ENCODE measurements around the gene PIK3R5. TPM values are rescaled to one million over a fixed set of nuclear protein-coding genes. Genes with fewer than 3 reads are reported as not detected.

Gene PIK3R5
- polyA plus RNA-seq, 1 donor from 2014 or later, result not detected

- TF ChIP-seq CTCF (IDR thresholded peaks at IDR 0.05; ENCODE audit: poor library complexity, severe bottlenecking) (no peak), TAF1 (IDR thresholded peaks at IDR 0.05; ENCODE audit: low read depth) (no peak), REST (IDR thresholded peaks at IDR 0.05; ENCODE audit: borderline replicate concordance) (no peak), POLR2AphosphoS5 (IDR thresholded peaks at IDR 0.05) (no peak), RAD21 (conservative IDR thresholded peaks at IDR 0.05) (no peak), MXI1 (conservative IDR thresholded peaks at IDR 0.05; ENCODE audit: poor library complexity, severe bottlenecking) (no peak), EP300 (conservative IDR thresholded peaks at IDR 0.05; ENCODE audit: poor library complexity, severe bottlenecking) (no peak), EZH2 (IDR thresholded peaks at IDR 0.05; ENCODE audit: borderline replicate concordance, insufficient read depth, low read length, poor library complexity, severe bottlenecking) (no peak), SMC3 (conservative IDR thresholded peaks at IDR 0.05; ENCODE audit: poor library complexity) (no peak)
- H3K27me3 ChIP-seq (ENCODE audit: insufficient read depth, low read depth, low read length), result no peaks in the 10 kb centered on the region
- no peak overlapping the region for H3K4me2 ChIP-seq (ENCODE audit: low read length)
- H3K9me2 ChIP-seq (ENCODE audit: insufficient read depth, low read length), result no peaks in the 10 kb centered on the region
- H3K79me2 ChIP-seq (replicated peaks; ENCODE audit: insufficient read depth, low read length), result no peaks in the 10 kb centered on the region
- H3K9ac ChIP-seq (ENCODE audit: low read length), result no peak overlapping the region
- H2AFZ ChIP-seq (ENCODE audit: low read depth, low read length), result no peak overlapping the region
- no peaks in the 10 kb centered on the region for H4K20me1 ChIP-seq (ENCODE audit: insufficient read depth)
- no peak overlapping the region for H3K27ac ChIP-seq (ENCODE audit: low read length)
- H3K4me3 ChIP-seq (ENCODE audit: low read length), result no peak overlapping the region
- no peaks in the 10 kb centered on the region for H3K9me3 ChIP-seq (ENCODE audit: low read length)
- H3F3A ChIP-seq (ENCODE audit: insufficient read depth, low read length, poor library complexity, severe bottlenecking), result no peaks in the 10 kb centered on the region
- no peaks in the 10 kb centered on the region for H3K36me3 ChIP-seq (ENCODE audit: insufficient read depth, low read length)
Measured at GRCh38 chr17:8900626-8901585, 64.6 kb downstream of the PIK3R5 start.

- Histone ChIP-seq H3K4me3 (ENCODE audit: low read length) (no peak overlapping the region), H3K27ac (ENCODE audit: low read length) (no peak overlapping the region), H2AFZ (ENCODE audit: low read depth, low read length) (no peak overlapping the region), H3K27me3 (ENCODE audit: insufficient read depth, low read depth, low read length) (no peaks in the 10 kb centered on the region), H3K4me2 (ENCODE audit: low read length) (no peak overlapping the region), H3F3A (ENCODE audit: insufficient read depth, low read length, poor library complexity, severe bottlenecking) (no peaks in the 10 kb centered on the region), H4K20me1 (ENCODE audit: insufficient read depth) (no peaks in the 10 kb centered on the region), H3K9ac (ENCODE audit: low read length) (no peak overlapping the region), H3K9me2 (ENCODE audit: insufficient read depth, low read length) (no peaks in the 10 kb centered on the region), H3K79me2 (replicated peaks; ENCODE audit: insufficient read depth, low read length) (no peaks in the 10 kb centered on the region), H3K9me3 (ENCODE audit: low read length) (no peaks in the 10 kb centered on the region), H3K36me3 (ENCODE audit: insufficient read depth, low read length) (no peaks in the 10 kb centered on the region)
- no peak for TF ChIP-seq EZH2 (IDR thresholded peaks at IDR 0.05; ENCODE audit: borderline replicate concordance, insufficient read depth, low read length, poor library complexity, severe bottlenecking)
- TF ChIP-seq RAD21 (conservative IDR thresholded peaks at IDR 0.05), result no peak
Measured at GRCh38 chr17:8900207-8900606, 65.3 kb downstream of the PIK3R5 start.

All from neural cell (in vitro differentiated cells).